ENCODE results near the gene RXRA. TPM values are rescaled to one million over a fixed set of nuclear protein-coding genes. Genes with fewer than 3 reads are reported as not detected.

Gene RXRA
- total and polyA plus RNA-seq, 10 of the 15 experiments (the other 5 are each of a cell fraction or from before 2014, with no cell fraction given), result 0.89 to 36.8 (median 11.1) TPM

GRCh38 chr9:134381671-134382516 lies 55.6 kb downstream of the RXRA start:
- BruUV-seq (replicated peaks), result no TSS peak
- TF ChIP-seq NRF1 (conservative IDR thresholded peaks at IDR 0.05; ENCODE audit: low read depth, low read length) (no peak), BRCA1 (IDR thresholded peaks at IDR 0.05; ENCODE audit: low read depth, low read length) (no peak), NFIC (IDR thresholded peaks at IDR 0.05; ENCODE audit: low read depth, low read length) (no peak), GABPA (IDR thresholded peaks at IDR 0.05; ENCODE audit: low read depth) (no peak), RUNX3 (IDR thresholded peaks at IDR 0.05; ENCODE audit: low read length) (peak; percentile 58; the same call in 1 of the 2 replicates), REST (IDR thresholded peaks at IDR 0.05; ENCODE audit: low read depth, low read length) (no peak), FOS (IDR thresholded peaks at IDR 0.05; ENCODE audit: borderline replicate concordance, extremely low read depth, insufficient read length) (no peak), NR2F1 (conservative IDR thresholded peaks at IDR 0.05) (no peak), BCLAF1 (IDR thresholded peaks at IDR 0.05) (no peak), HDAC2 (IDR thresholded peaks at IDR 0.05) (no peak), PRDM15 (CRISPR knock-in tag; IDR thresholded peaks at IDR 0.05) (no peak), SREBF1 (IDR thresholded peaks at IDR 0.05; ENCODE audit: low read length) (no peak), RAD21 (IDR thresholded peaks at IDR 0.05; ENCODE audit: insufficient read depth, low read depth, low read length) (peak; percentile 42)

More at GRCh38 chr9:134381671-134382516, 55.6 kb downstream of the RXRA start:
- no peak overlapping the region for H2AFZ ChIP-seq (ENCODE audit: control insufficient read depth, low read depth, low read length)
- no peak for FAIRE-seq
- intact Hi-C loops (cut with micrococcal nuclease; ENCODE audit: unreplicated experiment) (no loop called here), in situ Hi-C loops (cut with MboI) (no loop called here)
- H3K4me3 ChIP-seq, result no peak overlapping the region
- H3K36me3 ChIP-seq (ENCODE audit: control insufficient read depth in 2 of 2, insufficient read depth in 2 of 2, low read length in 1 of 2), result no peaks in the 10 kb centered on the region
- H3K27me3 ChIP-seq (replicated peaks in 1 of 2; ENCODE audit: control insufficient read depth in 2 of 2, insufficient read depth in 2 of 2, low read length in 1 of 2), result no peaks in the 10 kb centered on the region
- RAD21 ChIA-PET (ENCODE audit: unreplicated experiment), result interaction anchor here (0.7 to 1.0 kb wide), 2 partner anchors 10 to 25 kb away, joined by 3 to 4 read pairs; no protein-coding TSS in a partner anchor
- WGBS (ENCODE audit: insufficient coverage, insufficient replicate concordance, low lambda C conversion rate, missing lambda C conversion rate), result 33% methylated on average over 19 of the region's 21 CpGs
- POLR2A ChIA-PET, result no interaction called here
- H3K4me1 ChIP-seq (ENCODE audit: control insufficient read depth, insufficient read depth, low read length), result peaks cover 9% of the 10 kb centered on the region; the same call in 1 of the 2 replicates
- SMC1A ChIA-PET (ENCODE audit: uncharacterized antibody, unreplicated experiment), result interaction anchor here (1.4 kb wide), 1 partner anchor 10 kb away, joined by 3 read pairs; no protein-coding TSS in a partner anchor
- CTCF ChIA-PET, result interaction anchor here (1.6 kb wide), 1 partner anchor 10 kb away, joined by 5 read pairs; no protein-coding TSS in a partner anchor
- no peaks in the 10 kb centered on the region for H3K9me3 ChIP-seq (replicated peaks; ENCODE audit: control insufficient read depth, insufficient read depth, low read length)
- no peak for DNase-seq (ENCODE audit: low read depth, low spot score)
- no peaks in the 10 kb centered on the region for H4K20me1 ChIP-seq (ENCODE audit: control insufficient read depth, insufficient read depth)
- H3K4me2 ChIP-seq (ENCODE audit: control insufficient read depth, insufficient read depth), result no peak overlapping the region
- peak; percentile 66 for ATAC-seq
- no peak overlapping the region for H3K27ac ChIP-seq (ENCODE audit: control insufficient read depth, insufficient read depth)
- H3K9ac ChIP-seq (ENCODE audit: control insufficient read depth, insufficient read depth, low read length), result no peak overlapping the region
- H3K79me2 ChIP-seq (ENCODE audit: control insufficient read depth, insufficient read depth, low read length), result no peaks in the 10 kb centered on the region

All from GM12878 (cell line).